NCI-H2029 (cell line): ENCODE measurements around the gene CD79B.

ENCODE experiments used
- DNase-seq: peaks from one replicate; lab custom pipeline; 2025; lab: John Stamatoyannopoulos, UW

Gene CD79B

DNA sequence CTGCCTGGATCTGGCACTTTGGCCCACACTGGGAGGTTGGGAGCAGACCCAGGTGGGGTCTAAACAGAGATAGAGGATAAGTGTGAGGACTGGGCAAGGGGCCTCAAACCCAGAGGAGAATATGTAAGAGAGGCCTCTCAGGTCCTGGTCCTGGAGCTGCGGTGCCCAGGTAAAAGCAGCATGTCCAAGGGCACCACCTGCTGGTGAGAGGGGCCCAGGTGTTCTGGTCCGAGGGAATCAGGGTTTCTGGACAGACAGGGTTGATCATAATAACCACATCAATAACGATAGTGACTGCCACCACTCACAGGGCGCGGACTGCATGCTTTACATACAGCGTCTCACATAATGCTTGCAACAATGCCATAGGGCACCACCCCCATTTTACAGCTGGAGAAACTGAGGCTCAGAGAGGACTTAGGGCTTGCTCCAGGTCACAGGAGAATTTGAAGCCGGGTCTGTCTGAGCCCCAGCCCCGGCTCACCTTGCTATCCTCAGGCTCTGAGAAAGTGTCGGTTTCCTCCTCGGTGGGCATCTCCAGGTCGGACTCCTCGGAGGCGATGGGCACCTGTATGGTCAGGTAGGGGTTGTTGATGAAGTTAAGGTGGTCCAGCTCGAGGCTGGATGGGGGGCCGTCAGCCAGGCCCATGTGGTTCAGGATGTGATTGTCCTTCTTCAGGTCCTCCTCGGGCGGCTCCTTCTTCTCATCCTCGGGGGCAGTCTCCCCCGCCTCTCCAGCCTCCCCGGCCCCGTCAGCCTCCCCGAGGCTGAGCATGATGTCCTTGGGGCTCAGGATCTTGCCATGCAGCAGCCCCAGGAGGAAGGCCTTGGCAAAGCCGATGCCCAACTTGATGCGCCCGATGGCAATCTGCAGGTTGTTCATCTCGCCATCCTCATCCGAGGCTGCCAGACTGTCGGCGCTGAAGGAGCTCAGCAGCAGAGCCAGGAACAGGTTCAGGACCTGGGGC is 19.1 kb upstream of the CD79B start:
- DNase-seq = no peak

DNA sequence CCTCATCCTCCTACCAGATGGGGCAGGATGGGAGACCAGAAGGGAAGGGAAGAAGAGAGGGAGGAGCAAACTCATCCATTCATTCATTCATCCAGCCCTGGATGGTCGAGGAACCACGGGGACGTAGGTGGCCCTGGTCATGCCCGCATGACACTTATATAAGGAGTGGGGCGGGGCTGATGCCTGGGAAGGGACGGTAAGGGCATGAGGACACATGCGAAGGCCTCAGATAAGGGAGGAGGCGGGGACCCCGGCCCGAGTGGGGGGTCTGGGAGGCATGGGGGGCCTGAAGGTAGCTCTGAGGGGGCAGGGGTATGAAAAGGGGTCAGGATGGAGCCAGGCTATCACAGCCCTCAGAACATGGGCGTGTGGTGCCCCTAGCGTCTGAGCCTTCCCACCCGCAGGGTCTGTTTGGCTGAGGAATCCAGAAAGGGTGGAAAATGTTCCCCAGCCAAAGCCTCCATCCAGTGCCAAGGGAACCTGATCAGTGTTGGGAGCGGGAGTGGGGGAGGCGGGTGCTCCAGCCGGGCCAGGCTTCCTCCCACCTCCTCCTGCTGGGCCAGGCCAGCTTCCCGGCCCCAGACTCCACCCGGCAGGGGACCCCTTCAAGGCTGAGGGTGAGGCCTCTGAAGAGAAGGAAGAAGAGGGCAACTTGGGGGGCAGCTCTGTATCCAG is 17.6 kb upstream of the CD79B start:
- no peak for DNase-seq

DNA sequence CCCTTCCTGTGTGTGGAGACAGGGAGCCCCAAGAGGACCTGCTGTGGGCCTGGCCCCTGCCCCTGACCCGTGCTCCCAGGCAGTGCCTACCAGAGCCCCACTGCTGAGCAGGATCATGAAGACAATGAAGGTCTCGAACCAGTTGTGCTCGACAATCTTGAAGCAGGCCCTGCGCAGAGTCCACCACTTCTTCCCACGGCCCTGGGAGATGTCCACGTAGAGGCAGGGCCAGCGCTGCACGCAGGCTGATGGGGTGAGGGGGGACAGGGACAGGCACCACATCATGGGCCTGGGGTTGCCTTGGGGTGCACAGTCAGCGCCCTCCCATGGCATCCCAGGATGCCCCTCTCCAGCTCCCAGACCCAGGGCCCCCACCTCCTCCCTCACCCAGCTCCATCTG is 16.4 kb upstream of the CD79B start:
- no peak for DNase-seq

- no peak for DNase-seq
Observed at GRCh38 chr17:63947711-63948330, 15.7 kb upstream of the CD79B start.

DNA sequence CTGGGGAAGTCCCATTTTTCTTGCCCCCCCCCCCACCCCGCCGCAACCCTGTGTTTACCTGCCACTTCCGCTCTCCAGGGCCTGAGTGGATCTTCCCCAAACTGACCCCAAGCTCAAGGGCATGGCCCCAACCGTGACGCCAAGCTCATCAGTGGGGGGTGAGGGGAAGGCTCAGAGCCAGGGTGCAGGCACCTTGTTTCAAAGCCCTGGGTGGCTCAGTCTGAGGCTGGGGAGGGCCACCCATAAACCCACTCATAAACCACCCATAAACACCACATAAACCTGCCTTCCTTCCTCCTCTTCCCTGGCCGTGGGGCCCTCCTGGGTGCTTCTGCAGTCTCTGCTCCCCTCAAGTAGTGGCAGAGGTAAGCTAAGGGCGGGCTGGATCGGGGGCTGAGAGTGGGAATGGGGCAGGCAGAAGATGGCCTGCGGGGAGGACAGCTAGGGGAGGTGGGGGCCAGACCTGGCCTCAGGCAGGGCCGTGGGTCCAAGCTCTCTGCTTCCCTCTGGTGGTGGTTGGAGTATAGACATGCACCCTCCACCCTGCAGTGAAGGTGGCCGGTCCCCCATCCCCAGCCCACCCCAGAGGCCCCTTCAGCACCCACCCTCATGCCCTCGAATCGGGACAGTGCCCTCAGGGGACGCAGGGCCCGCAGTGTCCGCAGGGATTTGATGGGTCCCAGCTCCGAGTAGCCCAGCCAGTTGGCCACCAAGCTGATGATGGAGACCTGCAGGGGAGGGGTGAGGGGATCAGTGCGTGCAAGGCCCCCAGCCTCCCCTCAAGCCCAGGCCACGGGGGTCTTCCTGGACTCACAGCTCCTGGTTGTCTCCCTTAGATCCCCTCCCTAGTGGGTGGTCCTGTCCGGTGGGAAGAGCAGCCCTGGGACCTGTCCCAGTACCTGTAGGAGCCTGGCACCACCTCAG is 14.6 kb upstream of the CD79B start:
- peak; percentile 26 for DNase-seq

DNA sequence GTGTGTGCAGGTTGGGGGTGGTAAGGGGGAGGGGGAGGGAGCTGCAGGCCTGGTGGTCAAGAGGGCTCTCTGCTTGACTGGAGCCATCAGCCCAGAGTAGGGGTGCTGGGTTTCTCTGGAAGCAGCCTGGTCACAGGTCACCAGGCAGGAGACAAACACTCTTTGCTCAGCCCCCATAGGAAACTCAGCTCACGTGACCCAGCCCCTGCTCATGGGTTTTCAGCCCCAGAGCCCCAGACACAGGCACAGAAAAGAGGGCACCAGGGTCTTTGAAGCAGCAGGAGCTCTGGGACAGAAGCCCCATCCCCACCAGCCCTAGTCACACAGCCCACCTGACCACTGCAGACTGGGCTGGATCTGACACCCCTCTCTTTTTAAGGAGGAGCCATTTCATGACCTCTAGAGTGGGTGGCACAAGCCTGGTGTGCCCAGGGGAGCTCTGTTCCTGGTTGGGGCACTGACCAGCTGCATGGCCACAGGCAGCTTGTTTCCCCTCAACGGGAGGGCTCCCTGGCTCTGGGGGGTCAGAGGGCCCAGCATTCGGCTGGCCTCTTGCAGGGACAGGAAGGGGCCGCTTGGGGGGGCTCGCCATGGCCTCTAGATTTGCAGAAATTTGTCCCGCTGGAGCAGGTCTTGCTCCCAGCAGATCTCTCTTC is 13.8 kb upstream of the CD79B start:
- DNase-seq = no peak

GRCh38 chr17:63944736-63945499 is 12.8 kb upstream of the CD79B start:
- no peak for DNase-seq

- no peak for DNase-seq
Observed at GRCh38 chr17:63943745-63944144, 11.6 kb upstream of the CD79B start.

GRCh38 chr17:63942309-63942985 is 10.3 kb upstream of the CD79B start:
- DNase-seq = no peak

GRCh38 chr17:63941751-63942150 is 9.6 kb upstream of the CD79B start:
- DNase-seq = no peak

DNA sequence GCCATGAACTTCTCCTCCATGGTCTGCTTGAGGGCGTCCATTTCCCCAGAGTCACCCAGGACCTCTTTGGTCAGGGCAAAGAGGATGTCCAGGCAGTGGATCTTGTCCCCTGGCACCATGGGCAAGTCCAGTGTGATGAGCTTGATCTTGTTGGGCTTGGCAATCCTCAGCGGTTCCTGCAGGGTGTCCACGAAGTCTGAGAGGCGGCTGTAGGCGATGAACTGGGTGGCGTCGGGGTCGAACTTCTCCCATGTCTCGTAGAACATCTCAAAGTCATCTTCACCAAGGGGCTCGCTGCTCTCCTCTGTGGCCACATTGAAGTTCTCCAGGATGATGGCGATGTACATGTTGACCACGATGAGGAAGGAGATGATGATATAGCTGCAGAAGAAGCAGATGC is 9.0 kb upstream of the CD79B start:
- no peak for DNase-seq

- DNase-seq = no peak
Observed at GRCh38 chr17:63940584-63940983, 8.5 kb upstream of the CD79B start.

- DNase-seq = no peak
Observed at GRCh38 chr17:63939884-63940283, 7.8 kb upstream of the CD79B start.

DNA sequence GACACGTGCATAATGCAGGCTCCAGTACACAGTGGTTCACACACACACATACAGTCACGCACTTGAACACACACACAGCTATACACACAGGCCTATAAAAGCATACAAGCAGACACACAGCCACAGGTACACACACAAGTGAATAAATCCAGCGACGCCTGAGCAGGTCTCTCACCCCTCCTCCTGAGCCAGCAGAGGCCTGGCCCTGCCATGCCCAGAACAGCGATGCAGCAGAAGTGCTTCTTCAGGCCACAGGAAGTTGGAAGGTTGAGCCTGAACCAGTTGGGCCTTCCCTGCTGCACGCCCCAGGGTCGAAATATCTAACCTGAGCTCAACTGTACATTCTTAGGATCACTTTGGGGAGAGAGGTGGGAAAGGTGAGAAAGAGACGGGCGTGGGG is 7.3 kb upstream of the CD79B start:
- DNase-seq = no peak

GRCh38 chr17:63937920-63938319 is 5.8 kb upstream of the CD79B start:
- no peak for DNase-seq

DNA sequence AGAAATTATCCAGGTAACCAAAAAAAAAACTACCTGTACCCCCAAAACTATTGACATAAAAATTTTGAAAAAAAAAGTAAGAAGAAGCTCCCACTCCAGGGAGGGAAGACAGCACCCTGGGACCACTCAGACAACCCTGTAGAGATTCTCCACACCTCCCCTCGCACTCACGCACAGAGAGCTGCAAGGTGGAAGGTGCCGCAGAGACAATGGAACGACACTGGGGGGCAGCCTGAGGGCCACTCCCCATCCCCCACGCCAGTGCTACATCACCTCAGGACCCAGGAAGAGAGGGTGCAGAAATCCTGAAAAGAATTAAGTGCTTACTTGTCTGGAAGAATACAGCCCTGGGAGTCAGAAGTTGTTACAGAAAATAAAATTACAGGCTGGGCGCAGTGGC is 5.2 kb upstream of the CD79B start:
- DNase-seq = no peak

GRCh38 chr17:63934183-63935112 is 2.3 kb upstream of the CD79B start:
- no peak for DNase-seq

- DNase-seq = no peak
Observed at GRCh38 chr17:63933598-63933997, 1.5 kb upstream of the CD79B start.

DNA sequence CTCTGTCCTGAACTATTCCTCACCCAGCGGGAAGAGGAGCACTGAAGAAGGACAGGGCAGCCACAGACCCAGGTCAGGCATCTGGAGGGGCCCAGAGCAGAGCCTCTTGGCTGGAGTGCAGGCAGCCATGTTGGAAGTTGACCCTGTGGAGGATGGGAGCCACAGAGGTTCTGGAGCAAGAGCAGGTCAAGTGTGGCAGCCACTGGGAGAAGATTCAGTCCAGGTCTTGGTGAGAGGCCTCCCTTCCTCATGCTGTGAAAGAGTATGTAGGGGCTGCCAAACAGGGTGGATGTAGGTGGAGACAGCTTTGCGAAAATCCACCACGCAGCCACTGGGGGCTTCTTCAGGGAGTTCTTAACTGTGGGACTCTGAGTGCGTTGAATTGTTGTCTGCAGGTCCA is 590 bp upstream of the CD79B start:
- no peak for DNase-seq
